Natural killer cell (primary cell): ENCODE data around the gene ID3. TPM values are rescaled to one million over a fixed set of nuclear protein-coding genes. Genes with fewer than 3 reads are reported as not detected.

Experiments
- ATAC-seq, 3 donors: fragments of 150-1000 bp in 2 of 3; fragments of 200-7000 bp in 1 of 3; cut with Tn5 transposase; 1 replicate in 1 of 3; 2 replicates in 2 of 3; pipeline ENCODE4 v1.10.0; 2021; ENCODE audit warnings: mild to moderate bottlenecking in 2 of 3, moderate library complexity in 2 of 3
- DNase-seq, 2 donors: peaks; one replicate each; pipeline versions ENCODE4 v3.0.0 to v3.0.0-alpha.2; 2013 to 2021; ENCODE audit warnings: mixed read lengths in 1 of 2
- H3K27ac ChIP-seq: one replicate; pipeline ENCODE4 v1.5.1; 2013; ENCODE audit warnings: mild to moderate bottlenecking, low read length
- H3K27me3 ChIP-seq: one replicate; pipeline ENCODE4 v1.6.1; 2013; ENCODE audit warnings: low read length; ENCODE audit not compliant: control insufficient read depth, insufficient read depth
- H3K36me3 ChIP-seq: one replicate; pipeline ENCODE4 v1.6.1; 2013; ENCODE audit warnings: low read length; ENCODE audit not compliant: control insufficient read depth, insufficient read depth
- H3K4me1 ChIP-seq: one replicate; pipeline ENCODE4 v1.6.1; 2013; ENCODE audit warnings: low read length; ENCODE audit not compliant: control insufficient read depth, insufficient read depth
- H3K4me3 ChIP-seq: one replicate; pipeline ENCODE4 v1.5.1; 2013; ENCODE audit warnings: low read length
- H3K9me3 ChIP-seq: one replicate; pipeline ENCODE4 v1.6.1; 2013; ENCODE audit warnings: low read length; ENCODE audit not compliant: control insufficient read depth, insufficient read depth
- H3K27ac Mint-ChIP-seq, 2 donors: one replicate each; pipeline ENCODE4 v1.8.0; 2022; ENCODE audit warnings: mild to moderate bottlenecking in 2 of 2, mixed read lengths in 2 of 2, moderate library complexity in 1 of 2
- H3K27me3 Mint-ChIP-seq, 2 donors: one replicate each; pipeline ENCODE4 v1.8.0; 2022; ENCODE audit warnings: low read depth in 2 of 2, mixed read lengths in 2 of 2
- H3K36me3 Mint-ChIP-seq: one replicate; pipeline ENCODE4 v1.8.0; 2022; ENCODE audit warnings: mixed read lengths
- H3K4me1 Mint-ChIP-seq, 2 donors: one replicate each; pipeline ENCODE4 v1.8.0; 2022; ENCODE audit warnings: mixed read lengths in 2 of 2
- H3K4me3 Mint-ChIP-seq: one replicate; pipeline ENCODE4 v1.8.0; 2022; ENCODE audit warnings: mild to moderate bottlenecking, moderate library complexity, mixed read lengths
- H3K9me3 Mint-ChIP-seq, 2 donors: one replicate each; pipeline ENCODE4 v1.8.0; 2022; ENCODE audit warnings: mixed read lengths in 2 of 2
- CTCF ChIP-seq: fragments of 200-600 bp; IDR thresholded peaks from one replicate; pipeline ENCODE4 v1.8.0; 2022; ENCODE audit warnings: antibody characterized with exemption
- WGBS: methylation state at CpG from one replicate; pipeline ENCODE4 v1.1.7; 2013; ENCODE audit warnings: missing lambda C conversion rate; ENCODE audit not compliant: insufficient coverage; 5-methylcytosine and 5-hydroxymethylcytosine counted together
- intact Hi-C: fragments of 100-400 bp; cut with micrococcal nuclease; formaldehyde crosslinking; loops from one replicate; pipeline ENCODE4 v1.14.2; 2022
- total RNA-seq, 4 donors: library from RNA; stranded (reverse); fragments of 120-200 nt in 1 of 4; gene quantifications; one replicate each; pipeline versions ENCODE4 v1.2.3 to v1.2.4, GENCODE V29; 2013 to 2022

ID3 gene
- total RNA-seq, 3 donors from 2014 or later (not counting 1 experiment from before 2014, with no cell fraction given) = 0.29 to 6.5 (median 2.4) TPM

GRCh38 chr1:23521588-23521987 is 37.7 kb downstream of the ID3 start:
- no peak for TF ChIP-seq CTCF
- Mint-ChIP-seq H3K9me3 (no peaks in the 10 kb centered on the region), H3K4me3 (no peak overlapping the region), H3K27ac (peak overlapping the region in 1 of 2 donors; percentile 24), H3K27me3 (no peaks in the 10 kb centered on the region), H3K36me3 (no peaks in the 10 kb centered on the region), H3K4me1 (peaks cover 15 to 25% of the 10 kb centered on the region in 2 donors)
- DNase-seq (no peak), ATAC-seq (no peak)
- no peaks in the 10 kb centered on the region for H3K27me3 ChIP-seq
- WGBS = 96% methylated on average over 16 of the region's 16 CpGs
- no peak overlapping the region for H3K4me3 ChIP-seq
- H3K9me3 ChIP-seq = no peaks in the 10 kb centered on the region
- no peaks in the 10 kb centered on the region for H3K36me3 ChIP-seq
- intact Hi-C loops = no loop called here
- H3K27ac ChIP-seq = no peak overlapping the region
- peaks cover 41% of the 10 kb centered on the region for H3K4me1 ChIP-seq

GRCh38 chr1:23517581-23517980 is 41.7 kb downstream of the ID3 start:
- Histone ChIP-seq H3K4me1 (peaks cover under 1% of the 10 kb centered on the region), H3K27ac (no peak overlapping the region), H3K36me3 (no peaks in the 10 kb centered on the region), H3K27me3 (no peaks in the 10 kb centered on the region), H3K4me3 (no peak overlapping the region), H3K9me3 (no peaks in the 10 kb centered on the region)
- H3K36me3 Mint-ChIP-seq = no peaks in the 10 kb centered on the region
- intact Hi-C loops = no loop called here
- H3K4me1 Mint-ChIP-seq = peaks cover 0 to 5% of the 10 kb centered on the region in 2 donors
- no peak overlapping the region for H3K27ac Mint-ChIP-seq
- H3K4me3 Mint-ChIP-seq = no peak overlapping the region
- no peak for DNase-seq
- no peaks in the 10 kb centered on the region for H3K9me3 Mint-ChIP-seq
- TF ChIP-seq CTCF = no peak
- ATAC-seq = no peak
- H3K27me3 Mint-ChIP-seq = no peaks in the 10 kb centered on the region
- 99% methylated on average over 9 of the region's 9 CpGs for WGBS

- no peak overlapping the region for H3K4me3 Mint-ChIP-seq
- ATAC-seq (no peak), DNase-seq (no peak)
- no peaks in the 10 kb centered on the region for H3K9me3 Mint-ChIP-seq
- Histone ChIP-seq H3K27ac (no peak overlapping the region), H3K27me3 (no peaks in the 10 kb centered on the region), H3K4me3 (no peak overlapping the region), H3K9me3 (no peaks in the 10 kb centered on the region), H3K36me3 (no peaks in the 10 kb centered on the region), H3K4me1 (no peaks in the 10 kb centered on the region)
- H3K27ac Mint-ChIP-seq = no peak overlapping the region
- H3K4me1 Mint-ChIP-seq = no peaks in the 10 kb centered on the region
- intact Hi-C loops = no loop called here
- no peak for TF ChIP-seq CTCF
- WGBS = 100% methylated on average over 2 of the region's 4 CpGs
- no peaks in the 10 kb centered on the region for H3K27me3 Mint-ChIP-seq
- H3K36me3 Mint-ChIP-seq = no peaks in the 10 kb centered on the region
Measured at GRCh38 chr1:23515905-23516304, 43.4 kb downstream of the ID3 start.

- no peak for ATAC-seq
- Mint-ChIP-seq H3K4me1 (no peaks in the 10 kb centered on the region), H3K27me3 (no peaks in the 10 kb centered on the region), H3K36me3 (no peaks in the 10 kb centered on the region), H3K27ac (peak overlapping the region in 1 of 2 donors; percentile 33), H3K4me3 (no peak overlapping the region), H3K9me3 (no peaks in the 10 kb centered on the region)
- WGBS = 97% methylated on average over 3 of the region's 3 CpGs
- no peak for TF ChIP-seq CTCF
- intact Hi-C loops = no loop called here
- DNase-seq = no peak
- Histone ChIP-seq H3K27ac (no peak overlapping the region), H3K4me1 (no peaks in the 10 kb centered on the region), H3K36me3 (no peaks in the 10 kb centered on the region), H3K4me3 (no peak overlapping the region), H3K27me3 (no peaks in the 10 kb centered on the region), H3K9me3 (no peaks in the 10 kb centered on the region)
Measured at GRCh38 chr1:23514111-23514679, 45.1 kb downstream of the ID3 start.
